ENCODE data around the gene MRTFB. TPM values are rescaled to one million over a fixed set of nuclear protein-coding genes. Genes with fewer than 3 reads are reported as not detected.

The MRTFB gene
- total RNA-seq, 1 experiment from 2014 or later: 90.5 TPM

- no peaks in the 10 kb centered on the region for H3K27me3 ChIP-seq (ENCODE audit: control insufficient read depth, insufficient read depth, low read length)
- ATAC-seq: no peak
- intact Hi-C loops (cut with micrococcal nuclease; ENCODE audit: unreplicated experiment) (no loop called here), in situ Hi-C loops (cut with HindIII; ENCODE audit: low pct_unique_long_range_greater_than_20kb, low sequenced_read_pairs) (no loop called here)
- H3K4me3 ChIP-seq (ENCODE audit: low read depth in 2 of 2, low read length in 2 of 2): no peak overlapping the region
- CTCF ChIA-PET: no interaction called here
- H3K27ac ChIP-seq (ENCODE audit: low read length): peak overlapping the region; percentile 44; the same call in 1 of the 2 replicates
- POLR2A ChIA-PET: no interaction called here
- no peaks in the 10 kb centered on the region for H3K36me3 ChIP-seq (ENCODE audit: control insufficient read depth, insufficient read depth, low read length)
- no TSS peak for BruUV-seq (replicated peaks)
- TF ChIP-seq SIN3A (IDR thresholded peaks at IDR 0.05; ENCODE audit: borderline replicate concordance, insufficient read depth, low read depth, low read length): no peak
- TF ChIP-seq, protein P1, sequence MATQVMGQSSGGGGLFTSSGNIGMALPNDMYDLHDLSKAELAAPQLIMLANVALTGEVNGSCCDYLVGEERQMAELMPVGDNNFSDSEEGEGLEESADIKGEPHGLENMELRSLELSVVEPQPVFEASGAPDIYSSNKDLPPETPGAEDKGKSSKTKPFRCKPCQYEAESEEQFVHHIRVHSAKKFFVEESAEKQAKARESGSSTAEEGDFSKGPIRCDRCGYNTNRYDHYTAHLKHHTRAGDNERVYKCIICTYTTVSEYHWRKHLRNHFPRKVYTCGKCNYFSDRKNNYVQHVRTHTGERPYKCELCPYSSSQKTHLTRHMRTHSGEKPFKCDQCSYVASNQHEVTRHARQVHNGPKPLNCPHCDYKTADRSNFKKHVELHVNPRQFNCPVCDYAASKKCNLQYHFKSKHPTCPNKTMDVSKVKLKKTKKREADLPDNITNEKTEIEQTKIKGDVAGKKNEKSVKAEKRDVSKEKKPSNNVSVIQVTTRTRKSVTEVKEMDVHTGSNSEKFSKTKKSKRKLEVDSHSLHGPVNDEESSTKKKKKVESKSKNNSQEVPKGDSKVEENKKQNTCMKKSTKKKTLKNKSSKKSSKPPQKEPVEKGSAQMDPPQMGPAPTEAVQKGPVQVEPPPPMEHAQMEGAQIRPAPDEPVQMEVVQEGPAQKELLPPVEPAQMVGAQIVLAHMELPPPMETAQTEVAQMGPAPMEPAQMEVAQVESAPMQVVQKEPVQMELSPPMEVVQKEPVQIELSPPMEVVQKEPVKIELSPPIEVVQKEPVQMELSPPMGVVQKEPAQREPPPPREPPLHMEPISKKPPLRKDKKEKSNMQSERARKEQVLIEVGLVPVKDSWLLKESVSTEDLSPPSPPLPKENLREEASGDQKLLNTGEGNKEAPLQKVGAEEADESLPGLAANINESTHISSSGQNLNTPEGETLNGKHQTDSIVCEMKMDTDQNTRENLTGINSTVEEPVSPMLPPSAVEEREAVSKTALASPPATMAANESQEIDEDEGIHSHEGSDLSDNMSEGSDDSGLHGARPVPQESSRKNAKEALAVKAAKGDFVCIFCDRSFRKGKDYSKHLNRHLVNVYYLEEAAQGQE (IDR thresholded peaks at IDR 0.05; ENCODE audit: insufficient read depth in 1 of 2, low read depth in 2 of 2, low read length in 1 of 2): no peak
- no peak for DNase-seq (ENCODE audit: low read depth, low spot score)
- no peaks in the 10 kb centered on the region for H3K9me3 ChIP-seq (ENCODE audit: control insufficient read depth, insufficient read depth, low read depth, low read length)
- H3K4me1 ChIP-seq (ENCODE audit: control insufficient read depth, insufficient read depth, low read length): peaks cover 12% of the 10 kb centered on the region
Measured at GRCh38 chr16:14043278-14043677, 27.8 kb upstream of the MRTFB start.

GRCh38 chr16:14043793-14044192 lies 27.3 kb upstream of the MRTFB start:
- CTCF ChIA-PET: no interaction called here
- in situ Hi-C loops (cut with HindIII; ENCODE audit: low pct_unique_long_range_greater_than_20kb, low sequenced_read_pairs) (no loop called here), intact Hi-C loops (cut with micrococcal nuclease; ENCODE audit: unreplicated experiment) (no loop called here)
- POLR2A ChIA-PET: no interaction called here
- Histone ChIP-seq H3K27me3 (ENCODE audit: control insufficient read depth, insufficient read depth, low read length) (no peaks in the 10 kb centered on the region), H3K4me1 (ENCODE audit: control insufficient read depth, insufficient read depth, low read length) (peaks cover 12% of the 10 kb centered on the region), H3K36me3 (ENCODE audit: control insufficient read depth, insufficient read depth, low read length) (no peaks in the 10 kb centered on the region), H3K4me3 (ENCODE audit: low read depth in 2 of 2, low read length in 2 of 2) (no peak overlapping the region), H3K9me3 (ENCODE audit: control insufficient read depth, insufficient read depth, low read depth, low read length) (no peaks in the 10 kb centered on the region), H3K27ac (ENCODE audit: low read length) (peak overlapping the region; percentile 44; the same call in 1 of the 2 replicates)
- TF ChIP-seq, protein P1 (IDR thresholded peaks at IDR 0.05; ENCODE audit: insufficient read depth in 1 of 2, low read depth in 2 of 2, low read length in 1 of 2): no peak
- TF ChIP-seq TCF7L2 (IDR thresholded peaks at IDR 0.05; ENCODE audit: low read depth, low read length) (no peak), SIN3A (IDR thresholded peaks at IDR 0.05; ENCODE audit: borderline replicate concordance, insufficient read depth, low read depth, low read length) (no peak), POLR2AphosphoS5 (IDR thresholded peaks at IDR 0.05; ENCODE audit: low read depth, low read length) (no peak)
- TF ChIP-seq, protein P2, sequence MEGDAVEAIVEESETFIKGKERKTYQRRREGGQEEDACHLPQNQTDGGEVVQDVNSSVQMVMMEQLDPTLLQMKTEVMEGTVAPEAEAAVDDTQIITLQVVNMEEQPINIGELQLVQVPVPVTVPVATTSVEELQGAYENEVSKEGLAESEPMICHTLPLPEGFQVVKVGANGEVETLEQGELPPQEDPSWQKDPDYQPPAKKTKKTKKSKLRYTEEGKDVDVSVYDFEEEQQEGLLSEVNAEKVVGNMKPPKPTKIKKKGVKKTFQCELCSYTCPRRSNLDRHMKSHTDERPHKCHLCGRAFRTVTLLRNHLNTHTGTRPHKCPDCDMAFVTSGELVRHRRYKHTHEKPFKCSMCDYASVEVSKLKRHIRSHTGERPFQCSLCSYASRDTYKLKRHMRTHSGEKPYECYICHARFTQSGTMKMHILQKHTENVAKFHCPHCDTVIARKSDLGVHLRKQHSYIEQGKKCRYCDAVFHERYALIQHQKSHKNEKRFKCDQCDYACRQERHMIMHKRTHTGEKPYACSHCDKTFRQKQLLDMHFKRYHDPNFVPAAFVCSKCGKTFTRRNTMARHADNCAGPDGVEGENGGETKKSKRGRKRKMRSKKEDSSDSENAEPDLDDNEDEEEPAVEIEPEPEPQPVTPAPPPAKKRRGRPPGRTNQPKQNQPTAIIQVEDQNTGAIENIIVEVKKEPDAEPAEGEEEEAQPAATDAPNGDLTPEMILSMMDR (IDR thresholded peaks at IDR 0.05): no peak
- DNase-seq (ENCODE audit: low read depth, low spot score): no peak
- no peak for ATAC-seq
- BruUV-seq (replicated peaks): no TSS peak
